ENCODE measurements around the gene FBXL7. TPM values are rescaled to one million over a fixed set of nuclear protein-coding genes. Genes with fewer than 3 reads are reported as not detected.

FBXL7 gene
- total and polyA plus RNA-seq, 2 experiments from 2014 or later = 4.5 to 15.2 TPM

DNA sequence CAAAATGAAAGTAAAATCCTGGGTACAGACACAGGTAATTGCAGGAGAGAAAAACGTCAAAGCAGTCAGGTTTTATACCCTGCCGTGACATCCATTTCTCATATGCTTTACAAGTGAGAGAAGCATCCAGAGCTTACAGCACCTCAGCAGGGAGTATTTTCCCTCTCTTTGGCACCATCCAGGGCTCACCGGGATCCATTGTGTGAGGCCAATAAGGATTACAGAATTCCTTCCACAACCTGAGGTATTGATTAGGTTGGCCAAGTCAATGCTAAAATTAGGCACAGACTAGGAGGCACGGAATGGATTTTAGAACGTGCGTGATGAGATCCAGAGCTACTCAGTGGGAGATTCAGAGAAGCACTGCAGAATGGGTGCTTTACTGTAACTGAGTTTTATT is 296.6 kb downstream of the FBXL7 start:
- Mint-ChIP-seq H3K36me3 (ENCODE audit: low read depth) (peaks cover 8% of the 10 kb centered on the region; the same call in 1 of the 3 replicates), H3K4me1 (peaks cover 37% of the 10 kb centered on the region), H3K4me3 (no peak overlapping the region), H3K27me3 (ENCODE audit: insufficient read depth, low read depth, poor library complexity) (no peaks in the 10 kb centered on the region), H3K27ac (no peak overlapping the region), H3K9me3 (no peaks in the 10 kb centered on the region; the same call in 2 of the 3 replicates)
- no peaks in the 10 kb centered on the region for H3K36me3 ChIP-seq (ENCODE audit: insufficient read depth)
- no peak overlapping the region for H3K4me2 ChIP-seq
- H3K4me1 ChIP-seq (ENCODE audit: insufficient read depth) = peaks cover 30% of the 10 kb centered on the region
- ATAC-seq = peak; percentile 95
- H3K27ac ChIP-seq (ENCODE audit: low read depth) = no peak overlapping the region
- H4K20me1 ChIP-seq (replicated peaks; ENCODE audit: insufficient read depth) = no peaks in the 10 kb centered on the region
- TF ChIP-seq NANOG (IDR thresholded peaks at IDR 0.05; ENCODE audit: borderline replicate concordance) (0 out of 2 replicates have a peak, but pooled peaks have one; percentile 29), ZNF331 (CRISPR knock-in tag; IDR thresholded peaks at IDR 0.05; ENCODE audit: low read depth) (no peak), EZH2phosphoT487 (IDR thresholded peaks at IDR 0.05; ENCODE audit: unreplicated experiment) (no peak), POLR2AphosphoS5 (IDR thresholded peaks at IDR 0.05; ENCODE audit: low read depth) (no peak), CREB1 (CRISPR knock-in tag; IDR thresholded peaks at IDR 0.05; ENCODE audit: low read depth) (no peak)
- TF ChIP-seq, protein P1, sequence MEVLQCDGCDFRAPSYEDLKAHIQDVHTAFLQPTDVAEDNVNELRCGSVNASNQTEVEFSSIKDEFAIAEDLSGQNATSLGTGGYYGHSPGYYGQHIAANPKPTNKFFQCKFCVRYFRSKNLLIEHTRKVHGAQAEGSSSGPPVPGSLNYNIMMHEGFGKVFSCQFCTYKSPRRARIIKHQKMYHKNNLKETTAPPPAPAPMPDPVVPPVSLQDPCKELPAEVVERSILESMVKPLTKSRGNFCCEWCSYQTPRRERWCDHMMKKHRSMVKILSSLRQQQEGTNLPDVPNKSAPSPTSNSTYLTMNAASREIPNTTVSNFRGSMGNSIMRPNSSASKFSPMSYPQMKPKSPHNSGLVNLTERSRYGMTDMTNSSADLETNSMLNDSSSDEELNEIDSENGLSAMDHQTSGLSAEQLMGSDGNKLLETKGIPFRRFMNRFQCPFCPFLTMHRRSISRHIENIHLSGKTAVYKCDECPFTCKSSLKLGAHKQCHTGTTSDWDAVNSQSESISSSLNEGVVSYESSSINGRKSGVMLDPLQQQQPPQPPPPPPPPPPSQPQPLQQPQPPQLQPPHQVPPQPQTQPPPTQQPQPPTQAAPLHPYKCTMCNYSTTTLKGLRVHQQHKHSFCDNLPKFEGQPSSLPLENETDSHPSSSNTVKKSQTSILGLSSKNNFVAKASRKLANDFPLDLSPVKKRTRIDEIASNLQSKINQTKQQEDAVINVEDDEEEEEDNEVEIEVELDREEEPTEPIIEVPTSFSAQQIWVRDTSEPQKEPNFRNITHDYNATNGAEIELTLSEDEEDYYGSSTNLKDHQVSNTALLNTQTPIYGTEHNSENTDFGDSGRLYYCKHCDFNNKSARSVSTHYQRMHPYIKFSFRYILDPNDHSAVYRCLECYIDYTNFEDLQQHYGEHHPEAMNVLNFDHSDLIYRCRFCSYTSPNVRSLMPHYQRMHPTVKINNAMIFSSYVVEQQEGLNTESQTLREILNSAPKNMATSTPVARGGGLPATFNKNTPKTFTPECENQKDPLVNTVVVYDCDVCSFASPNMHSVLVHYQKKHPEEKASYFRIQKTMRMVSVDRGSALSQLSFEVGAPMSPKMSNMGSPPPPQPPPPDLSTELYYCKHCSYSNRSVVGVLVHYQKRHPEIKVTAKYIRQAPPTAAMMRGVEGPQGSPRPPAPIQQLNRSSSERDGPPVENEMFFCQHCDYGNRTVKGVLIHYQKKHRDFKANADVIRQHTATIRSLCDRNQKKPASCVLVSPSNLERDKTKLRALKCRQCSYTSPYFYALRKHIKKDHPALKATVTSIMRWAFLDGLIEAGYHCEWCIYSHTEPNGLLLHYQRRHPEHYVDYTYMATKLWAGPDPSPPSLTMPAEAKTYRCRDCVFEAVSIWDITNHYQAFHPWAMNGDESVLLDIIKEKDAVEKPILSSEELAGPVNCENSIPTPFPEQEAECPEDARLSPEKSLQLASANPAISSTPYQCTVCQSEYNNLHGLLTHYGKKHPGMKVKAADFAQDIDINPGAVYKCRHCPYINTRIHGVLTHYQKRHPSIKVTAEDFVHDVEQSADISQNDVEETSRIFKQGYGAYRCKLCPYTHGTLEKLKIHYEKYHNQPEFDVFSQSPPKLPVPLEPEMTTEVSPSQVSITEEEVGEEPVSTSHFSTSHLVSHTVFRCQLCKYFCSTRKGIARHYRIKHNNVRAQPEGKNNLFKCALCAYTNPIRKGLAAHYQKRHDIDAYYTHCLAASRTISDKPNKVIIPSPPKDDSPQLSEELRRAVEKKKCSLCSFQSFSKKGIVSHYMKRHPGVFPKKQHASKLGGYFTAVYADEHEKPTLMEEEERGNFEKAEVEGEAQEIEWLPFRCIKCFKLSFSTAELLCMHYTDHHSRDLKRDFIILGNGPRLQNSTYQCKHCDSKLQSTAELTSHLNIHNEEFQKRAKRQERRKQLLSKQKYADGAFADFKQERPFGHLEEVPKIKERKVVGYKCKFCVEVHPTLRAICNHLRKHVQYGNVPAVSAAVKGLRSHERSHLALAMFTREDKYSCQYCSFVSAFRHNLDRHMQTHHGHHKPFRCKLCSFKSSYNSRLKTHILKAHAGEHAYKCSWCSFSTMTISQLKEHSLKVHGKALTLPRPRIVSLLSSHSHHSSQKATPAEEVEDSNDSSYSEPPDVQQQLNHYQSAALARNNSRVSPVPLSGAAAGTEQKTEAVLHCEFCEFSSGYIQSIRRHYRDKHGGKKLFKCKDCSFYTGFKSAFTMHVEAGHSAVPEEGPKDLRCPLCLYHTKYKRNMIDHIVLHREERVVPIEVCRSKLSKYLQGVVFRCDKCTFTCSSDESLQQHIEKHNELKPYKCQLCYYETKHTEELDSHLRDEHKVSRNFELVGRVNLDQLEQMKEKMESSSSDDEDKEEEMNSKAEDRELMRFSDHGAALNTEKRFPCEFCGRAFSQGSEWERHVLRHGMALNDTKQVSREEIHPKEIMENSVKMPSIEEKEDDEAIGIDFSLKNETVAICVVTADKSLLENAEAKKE (CRISPR knock-in tag; IDR thresholded peaks at IDR 0.05) = no peak
- no peak overlapping the region for H3K4me3 ChIP-seq
- H3K9me2 ChIP-seq (ENCODE audit: insufficient read depth) = peaks cover 14% of the 10 kb centered on the region
- 0 out of 2 replicates have a peak, but pooled peaks cover 5% of the 10 kb centered on the region for H3K79me2 ChIP-seq (replicated peaks; ENCODE audit: insufficient read depth)
- H3F3A ChIP-seq (replicated peaks; ENCODE audit: low read depth) = no peaks in the 10 kb centered on the region
- H3K27me3 ChIP-seq (ENCODE audit: insufficient read depth) = no peaks in the 10 kb centered on the region
- DNase-seq (ENCODE audit: low spot score) = peak; percentile 50
- no peak overlapping the region for H2AFZ ChIP-seq

DNA sequence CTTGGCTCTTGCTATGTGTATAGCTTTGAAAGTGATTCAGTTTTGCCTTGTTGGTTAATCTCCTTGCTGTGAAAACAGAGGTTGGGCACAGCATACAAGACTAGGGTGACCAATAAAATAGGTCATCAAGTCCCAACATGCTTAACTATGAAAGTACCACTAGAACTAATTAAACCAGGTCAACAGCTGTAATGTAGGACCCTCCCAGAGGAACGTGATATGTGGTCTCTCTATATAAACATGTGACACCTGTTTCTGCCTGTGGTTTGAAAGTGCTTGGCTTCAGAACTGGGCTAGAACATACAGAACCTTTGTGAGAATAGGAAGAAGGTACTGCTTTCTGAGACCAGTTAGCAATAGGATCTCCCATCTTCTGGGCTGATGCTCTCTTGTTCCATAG is 297.1 kb downstream of the FBXL7 start:
- no peak overlapping the region for H3K4me3 ChIP-seq
- DNase-seq (ENCODE audit: low spot score) (no peak), ATAC-seq (no peak)
- no peak overlapping the region for H2AFZ ChIP-seq
- TF ChIP-seq NANOG (IDR thresholded peaks at IDR 0.05; ENCODE audit: borderline replicate concordance) (no peak), JUNB (IDR thresholded peaks at IDR 0.05; ENCODE audit: unreplicated experiment) (no peak)
- TF ChIP-seq, protein P2, sequence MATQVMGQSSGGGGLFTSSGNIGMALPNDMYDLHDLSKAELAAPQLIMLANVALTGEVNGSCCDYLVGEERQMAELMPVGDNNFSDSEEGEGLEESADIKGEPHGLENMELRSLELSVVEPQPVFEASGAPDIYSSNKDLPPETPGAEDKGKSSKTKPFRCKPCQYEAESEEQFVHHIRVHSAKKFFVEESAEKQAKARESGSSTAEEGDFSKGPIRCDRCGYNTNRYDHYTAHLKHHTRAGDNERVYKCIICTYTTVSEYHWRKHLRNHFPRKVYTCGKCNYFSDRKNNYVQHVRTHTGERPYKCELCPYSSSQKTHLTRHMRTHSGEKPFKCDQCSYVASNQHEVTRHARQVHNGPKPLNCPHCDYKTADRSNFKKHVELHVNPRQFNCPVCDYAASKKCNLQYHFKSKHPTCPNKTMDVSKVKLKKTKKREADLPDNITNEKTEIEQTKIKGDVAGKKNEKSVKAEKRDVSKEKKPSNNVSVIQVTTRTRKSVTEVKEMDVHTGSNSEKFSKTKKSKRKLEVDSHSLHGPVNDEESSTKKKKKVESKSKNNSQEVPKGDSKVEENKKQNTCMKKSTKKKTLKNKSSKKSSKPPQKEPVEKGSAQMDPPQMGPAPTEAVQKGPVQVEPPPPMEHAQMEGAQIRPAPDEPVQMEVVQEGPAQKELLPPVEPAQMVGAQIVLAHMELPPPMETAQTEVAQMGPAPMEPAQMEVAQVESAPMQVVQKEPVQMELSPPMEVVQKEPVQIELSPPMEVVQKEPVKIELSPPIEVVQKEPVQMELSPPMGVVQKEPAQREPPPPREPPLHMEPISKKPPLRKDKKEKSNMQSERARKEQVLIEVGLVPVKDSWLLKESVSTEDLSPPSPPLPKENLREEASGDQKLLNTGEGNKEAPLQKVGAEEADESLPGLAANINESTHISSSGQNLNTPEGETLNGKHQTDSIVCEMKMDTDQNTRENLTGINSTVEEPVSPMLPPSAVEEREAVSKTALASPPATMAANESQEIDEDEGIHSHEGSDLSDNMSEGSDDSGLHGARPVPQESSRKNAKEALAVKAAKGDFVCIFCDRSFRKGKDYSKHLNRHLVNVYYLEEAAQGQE (IDR thresholded peaks at IDR 0.05; ENCODE audit: unreplicated experiment) = no peak
- no peak overlapping the region for H3K4me2 ChIP-seq
- H3K4me1 Mint-ChIP-seq = peaks cover 37% of the 10 kb centered on the region
- H3K36me3 ChIP-seq (ENCODE audit: insufficient read depth) = no peaks in the 10 kb centered on the region
- H3K79me2 ChIP-seq (replicated peaks; ENCODE audit: insufficient read depth) = 0 out of 2 replicates have a peak, but pooled peaks cover 5% of the 10 kb centered on the region
- H3K27me3 ChIP-seq (ENCODE audit: insufficient read depth) = no peaks in the 10 kb centered on the region
- H4K20me1 ChIP-seq (replicated peaks; ENCODE audit: insufficient read depth) = no peaks in the 10 kb centered on the region
- H3K4me3 Mint-ChIP-seq = no peak overlapping the region
- H3K27ac ChIP-seq (ENCODE audit: low read depth) = no peak overlapping the region
- peaks cover 3% of the 10 kb centered on the region; the same call in 2 of the 3 replicates for H3K9me3 Mint-ChIP-seq
- H3F3A ChIP-seq (replicated peaks; ENCODE audit: low read depth) = no peaks in the 10 kb centered on the region
- H3K36me3 Mint-ChIP-seq (ENCODE audit: low read depth) = peaks cover 12% of the 10 kb centered on the region
- H3K4me1 ChIP-seq (ENCODE audit: insufficient read depth) = peaks cover 30% of the 10 kb centered on the region
- no peak overlapping the region for H3K27ac Mint-ChIP-seq
- H3K9me2 ChIP-seq (ENCODE audit: insufficient read depth) = peaks cover 14% of the 10 kb centered on the region
- H3K27me3 Mint-ChIP-seq (ENCODE audit: insufficient read depth, low read depth, poor library complexity) = no peaks in the 10 kb centered on the region
